HG02610 (cell line): ENCODE results near the gene OMG.
"Not testable (repeated sequence)": the region's sequence is repeated elsewhere in the genome, so short reads cannot be mapped to it uniquely, and the experiment has no call there.

Experiments used
- ATAC-seq: cut with Tn5 transposase; IDR thresholded peaks from one replicate; pipeline ENCODE4 v1.9.1; 2021; ENCODE audit warnings: mild to moderate bottlenecking, moderate library complexity; ENCODE audit not compliant: unreplicated experiment

Gene OMG

DNA sequence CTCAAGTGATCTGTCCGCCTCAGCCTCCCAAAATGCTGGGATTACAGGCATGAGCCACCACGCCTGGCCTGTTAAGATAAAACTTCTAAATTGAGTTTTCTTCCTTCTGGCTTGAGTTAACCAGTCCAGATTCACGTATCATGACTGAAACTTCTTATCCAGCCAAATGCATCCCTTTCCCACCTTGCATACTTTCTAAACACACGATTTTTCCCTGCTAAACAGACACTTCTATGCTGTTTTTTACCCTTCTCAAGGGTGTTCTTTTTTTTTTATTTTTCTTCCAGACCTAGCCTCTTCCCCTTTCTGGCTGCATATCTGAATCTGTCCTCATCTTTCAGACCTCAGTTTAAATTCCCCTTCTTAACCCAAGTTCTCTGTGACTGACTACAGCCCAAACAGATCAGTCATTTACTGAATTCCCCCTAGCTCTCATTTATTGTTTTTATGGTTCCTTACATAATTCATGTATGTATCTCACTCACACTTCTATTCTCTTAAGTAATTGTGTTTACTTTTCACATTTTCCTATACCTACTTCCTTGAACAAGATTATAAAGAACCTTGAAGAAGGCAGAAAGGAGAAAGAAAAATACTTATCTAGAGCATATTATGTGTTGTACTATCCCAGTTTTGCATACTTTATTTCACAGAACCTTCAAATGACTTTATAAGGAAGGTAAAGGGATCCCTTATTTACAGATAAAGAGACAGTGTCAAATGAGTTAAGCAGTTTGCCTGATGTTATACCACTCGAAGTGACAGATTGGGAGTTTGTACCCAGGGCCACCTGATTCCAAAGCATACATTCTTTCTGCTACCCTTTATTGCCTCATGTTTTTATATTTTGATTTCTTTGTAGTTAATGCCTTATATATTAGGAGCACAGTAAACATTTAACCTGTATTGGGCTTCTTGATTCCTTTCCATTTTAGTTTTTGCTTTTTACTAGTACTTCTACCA lies 11.6 kb upstream of the OMG start:
- peak; percentile 63 for ATAC-seq

DNA sequence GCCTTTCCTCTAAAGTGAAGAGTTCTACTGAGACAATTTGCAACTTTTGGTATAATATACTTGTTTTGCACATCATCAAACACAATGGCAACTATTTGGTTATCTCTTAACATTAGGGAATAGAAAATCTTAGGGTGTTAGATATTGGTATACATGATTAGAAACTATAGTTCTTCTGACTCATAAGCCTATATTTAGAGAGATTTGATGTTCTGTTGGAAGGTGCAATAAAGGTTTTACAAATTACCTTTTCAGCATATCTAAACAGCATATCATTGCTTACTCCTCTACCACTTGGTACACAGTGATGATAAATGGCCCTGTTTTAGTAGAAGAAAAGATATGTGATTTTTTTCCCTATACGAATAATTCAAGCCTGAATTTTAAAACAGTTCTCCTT lies 10.6 kb upstream of the OMG start:
- no peak for ATAC-seq

DNA sequence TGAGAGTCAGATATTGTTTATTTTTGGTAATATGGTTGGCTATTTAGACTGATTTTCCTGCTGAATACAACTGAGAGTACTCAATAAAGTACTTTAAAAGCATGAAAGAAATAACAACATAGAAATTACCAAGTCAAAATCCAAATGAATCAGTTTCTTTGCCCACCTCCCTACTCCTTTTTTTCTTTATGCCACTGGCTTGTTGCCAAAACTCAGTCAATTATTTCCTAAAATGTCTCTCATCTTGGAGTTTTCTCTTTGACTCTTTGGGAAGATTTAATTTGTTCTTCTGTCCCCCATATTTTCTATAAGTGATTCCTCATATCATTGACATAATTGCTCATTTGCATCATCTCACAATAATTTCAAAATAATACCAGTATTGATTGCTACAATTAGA lies 2.6 kb upstream of the OMG start:
- no peak for ATAC-seq

DNA sequence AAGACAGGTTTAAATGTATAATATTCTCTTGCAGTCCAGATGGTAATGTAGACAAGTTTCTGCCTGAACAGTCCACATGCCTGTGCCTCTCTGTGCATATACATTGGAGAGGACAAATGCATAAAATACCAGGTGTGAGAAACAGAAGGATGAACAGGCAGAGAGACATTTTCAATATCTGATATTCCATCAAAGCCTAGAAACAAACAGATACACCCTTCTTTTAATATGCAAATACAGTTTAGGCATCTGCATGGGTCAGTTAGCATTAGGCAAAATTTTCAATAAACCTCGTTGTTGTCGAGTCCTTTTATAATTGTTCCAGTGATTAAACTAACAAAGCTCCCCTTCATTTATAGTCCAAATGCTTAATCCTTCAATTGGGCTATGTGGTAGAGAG lies 897 bp downstream of the OMG start:
- ATAC-seq: no peak

DNA sequence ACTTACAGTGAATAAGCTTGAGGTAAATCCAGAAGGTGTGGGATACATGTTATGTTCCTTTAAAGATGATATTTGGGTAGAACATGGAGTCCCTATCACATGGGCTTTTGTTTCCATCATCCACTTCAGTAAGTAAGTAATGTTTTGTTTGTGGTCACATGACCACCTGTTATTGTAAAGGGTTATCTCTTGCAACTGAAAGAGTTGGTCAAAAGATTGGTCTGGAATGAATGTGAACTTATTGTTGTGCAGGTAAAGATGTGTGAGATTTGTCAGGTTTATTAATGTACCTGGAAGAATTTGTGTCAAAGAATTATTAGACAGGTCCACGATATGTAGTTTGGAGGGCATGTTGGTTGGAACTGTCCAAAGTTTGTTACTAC lies 1.6 kb downstream of the OMG start:
- ATAC-seq: no peak

DNA sequence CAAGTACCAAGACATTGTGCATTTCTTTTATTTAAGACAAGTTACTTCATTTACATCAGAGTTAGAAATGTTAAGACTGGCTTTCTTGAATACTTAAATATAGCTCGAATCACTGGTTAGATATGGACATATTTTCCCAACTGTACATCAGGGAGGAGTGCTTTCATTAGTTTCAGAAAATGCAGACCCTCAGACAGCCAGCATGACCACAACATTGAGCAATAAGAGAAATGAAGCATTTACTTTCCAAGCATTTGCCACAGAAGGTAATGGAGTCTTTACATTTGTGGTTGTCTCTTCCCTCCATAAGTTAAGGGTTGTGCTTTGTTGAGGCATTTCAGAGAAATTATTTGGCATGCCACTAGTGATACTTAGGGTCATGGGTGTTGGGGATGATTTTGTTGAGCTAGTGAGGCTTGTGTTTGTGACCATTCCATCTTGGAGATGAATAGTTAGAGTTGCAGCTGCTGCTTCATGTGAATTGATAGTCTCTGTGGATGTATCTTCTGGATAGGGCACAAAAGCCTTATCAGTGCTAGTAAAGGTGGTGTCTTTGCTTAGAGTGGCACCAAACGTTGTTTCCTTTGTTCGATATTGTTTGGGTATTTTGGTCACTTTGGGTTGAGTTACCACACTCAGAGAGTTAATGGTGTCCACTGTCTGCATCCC lies 2.1 kb downstream of the OMG start:
- ATAC-seq: no peak

DNA sequence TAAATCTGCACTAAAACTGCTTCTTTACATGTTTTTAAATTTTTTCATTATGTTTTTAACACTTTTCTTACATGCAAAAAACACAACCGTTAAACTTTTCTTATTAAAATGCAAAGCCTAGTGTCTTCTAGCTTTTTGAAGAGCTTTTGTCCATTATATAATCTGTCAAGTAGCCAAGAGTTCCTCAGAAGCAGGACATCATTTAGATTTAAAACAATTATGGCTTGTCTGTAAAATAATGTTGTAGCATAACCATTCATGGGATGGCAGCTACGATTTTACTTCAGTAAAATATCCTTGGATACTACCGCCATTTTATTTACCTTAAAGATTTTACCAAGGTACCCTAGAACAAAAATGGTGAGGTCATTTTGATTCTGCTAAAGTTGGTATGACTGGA lies 2.8 kb downstream of the OMG start:
- no peak for ATAC-seq

DNA sequence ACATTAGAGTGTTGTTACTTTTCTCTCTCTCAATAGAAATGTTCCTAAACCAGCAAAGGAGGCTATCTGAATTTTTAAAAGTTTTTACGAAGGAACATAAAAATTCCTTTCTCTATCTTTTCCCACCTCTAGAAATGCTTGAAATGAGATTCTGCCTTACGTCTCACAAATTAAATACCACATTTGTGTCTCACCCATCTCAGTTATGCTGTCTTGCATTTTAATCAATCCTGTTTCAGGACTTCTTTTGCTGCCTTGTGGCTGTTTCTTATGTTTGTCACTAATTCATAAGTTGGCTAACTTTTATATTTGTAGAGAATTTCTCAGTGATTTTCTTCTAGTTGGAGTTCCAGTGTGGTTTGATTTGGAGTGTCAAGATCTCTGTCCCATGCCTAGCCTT lies 3.5 kb downstream of the OMG start:
- no peak for ATAC-seq

DNA sequence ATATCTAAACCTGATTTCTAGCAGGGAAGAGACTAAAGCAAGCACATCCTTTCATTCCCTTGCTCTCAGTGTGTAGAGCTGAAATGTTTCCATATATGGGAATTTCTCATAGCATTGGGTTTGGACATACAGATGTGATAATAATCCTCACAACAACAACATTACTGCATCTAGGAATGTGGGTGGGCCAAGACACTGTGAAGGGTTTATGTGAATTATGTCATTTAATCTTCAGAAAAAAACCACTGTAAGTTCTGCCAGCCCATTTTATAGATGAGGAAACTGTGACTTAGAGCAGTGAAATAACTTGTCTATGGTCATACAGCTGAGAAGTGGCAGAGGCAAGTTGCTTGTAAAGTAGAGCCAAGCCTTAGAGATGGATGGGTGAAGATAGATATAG lies 5.2 kb downstream of the OMG start:
- ATAC-seq: no peak

DNA sequence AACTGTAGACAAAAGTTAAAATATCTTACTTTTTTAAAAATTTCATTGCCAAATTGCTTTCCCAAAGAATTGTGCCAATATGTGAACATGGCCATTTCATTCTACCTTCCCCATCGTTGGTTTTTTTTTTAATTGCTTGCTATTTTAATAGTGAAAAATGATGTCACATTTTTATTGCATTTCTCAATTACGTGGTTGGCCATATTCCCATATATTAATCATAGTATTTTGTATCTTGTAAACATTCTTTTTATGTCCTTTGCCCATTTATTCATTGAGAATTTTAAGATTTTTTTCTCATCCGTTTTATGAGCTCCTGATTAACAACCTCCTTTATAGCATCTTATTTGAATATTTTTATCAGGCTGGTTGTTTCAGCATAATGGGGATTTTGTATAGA lies 7.2 kb downstream of the OMG start:
- no peak for ATAC-seq

DNA sequence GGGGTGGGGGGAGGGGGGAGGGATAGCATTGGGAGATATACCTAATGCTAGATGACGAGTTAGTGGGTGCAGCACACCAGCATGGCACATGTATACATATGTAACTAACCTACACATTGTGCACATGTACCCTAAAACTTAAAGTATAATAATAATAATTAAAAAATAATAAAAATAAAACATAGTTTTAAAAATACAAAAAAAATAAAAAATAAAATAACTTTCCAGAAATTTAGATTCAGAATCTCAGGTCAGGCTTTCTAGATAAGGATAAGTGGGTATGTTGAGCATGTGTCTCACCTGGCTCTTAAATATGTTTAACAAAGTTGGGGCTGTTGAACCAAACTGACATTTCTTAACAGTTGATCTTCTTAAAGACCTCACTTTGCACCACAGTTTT lies 9.1 kb downstream of the OMG start:
- not testable (repeated sequence) for ATAC-seq

DNA sequence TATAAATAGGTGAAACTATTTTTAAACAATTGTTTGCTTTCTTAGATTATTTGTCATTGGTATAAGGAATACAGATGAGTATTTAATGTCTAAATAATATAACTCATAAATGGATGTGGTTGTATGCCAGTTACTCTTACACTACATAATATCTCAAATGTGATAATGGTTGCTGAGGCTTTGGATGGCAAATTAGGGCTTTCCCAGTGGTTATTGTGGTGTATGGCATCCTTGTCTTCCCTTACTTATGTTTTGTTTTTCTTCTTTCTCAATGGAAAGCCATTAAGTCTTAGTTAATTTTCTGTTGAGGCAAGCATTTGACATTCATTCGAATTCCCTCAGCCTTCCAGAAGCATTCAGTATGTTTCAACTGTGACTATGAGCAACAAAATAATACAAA lies 10.5 kb downstream of the OMG start:
- ATAC-seq: no peak

DNA sequence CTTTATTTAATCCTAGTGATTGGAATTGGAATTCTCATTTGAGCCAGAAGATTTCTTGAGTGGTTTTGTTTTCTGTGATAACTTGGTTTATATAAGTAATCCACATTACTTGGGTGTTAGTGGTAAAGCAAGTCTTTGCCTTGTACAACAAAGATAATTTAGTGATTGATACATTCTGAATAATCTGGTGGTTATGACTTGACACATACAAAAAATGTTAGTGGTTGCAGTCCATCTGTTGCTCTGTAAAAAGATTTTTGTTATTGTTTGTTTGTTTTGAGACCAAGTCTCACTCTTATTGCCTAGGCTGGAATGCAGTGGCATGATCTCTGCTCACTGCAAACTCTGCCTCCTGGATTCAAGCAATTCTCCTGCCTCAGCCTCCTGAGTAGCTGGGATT lies 13.2 kb downstream of the OMG start:
- no peak for ATAC-seq

DNA sequence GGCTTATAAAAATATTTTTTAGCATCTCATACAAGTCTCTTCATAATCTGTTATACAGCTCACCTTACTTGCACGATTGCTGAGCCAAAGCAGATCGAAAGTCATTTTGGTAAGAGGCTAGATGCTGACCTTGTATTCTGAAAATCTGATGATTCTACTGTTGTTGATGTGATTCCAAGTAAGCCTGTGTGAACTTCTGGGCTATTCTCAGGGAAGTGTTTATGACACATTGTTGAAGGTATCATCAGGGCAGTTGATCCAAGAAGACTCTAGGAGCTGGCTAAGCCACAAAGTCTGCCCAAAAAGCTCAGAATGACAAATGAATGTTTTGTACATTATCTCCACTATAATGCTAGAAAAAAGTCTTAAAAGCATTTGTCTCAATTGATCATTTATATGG lies 16.0 kb downstream of the OMG start:
- ATAC-seq: no peak

DNA sequence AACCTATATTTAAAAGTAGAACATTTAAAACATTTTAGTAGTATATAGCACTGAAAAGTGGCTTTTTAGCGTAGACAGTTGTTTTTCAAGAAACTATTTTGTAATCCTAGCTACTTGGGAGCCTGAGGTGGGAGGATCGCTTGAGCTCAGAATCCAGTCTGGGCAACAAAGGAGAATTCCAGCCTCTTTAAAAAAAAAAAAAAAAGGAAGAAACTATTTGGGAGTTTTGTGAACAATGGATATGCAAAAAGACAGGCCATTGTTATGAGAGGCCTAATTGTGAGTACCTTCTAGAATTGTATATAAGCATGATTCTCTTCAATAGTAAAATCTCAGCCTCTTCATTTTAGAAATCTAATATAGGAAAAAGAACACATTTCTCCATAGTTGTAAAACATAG lies 17.6 kb downstream of the OMG start:
- ATAC-seq: no peak

DNA sequence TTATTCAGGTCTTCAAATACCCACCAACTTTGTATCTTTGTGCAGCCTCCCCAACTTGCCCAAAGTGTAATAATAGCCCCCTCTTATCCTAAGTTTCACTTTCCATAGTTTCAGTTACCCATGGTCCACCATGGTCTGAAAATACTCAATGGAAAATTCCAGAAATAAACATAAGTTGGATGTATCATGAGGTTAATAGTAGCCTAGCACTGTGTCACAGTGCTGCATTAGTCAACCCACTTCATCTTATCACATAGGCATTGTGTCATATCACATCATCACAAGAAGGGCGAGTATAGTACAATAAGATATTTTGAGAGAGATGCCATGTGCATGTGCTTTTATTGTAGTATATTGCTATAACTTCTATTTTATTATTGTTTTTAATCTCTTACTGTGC lies 21.9 kb downstream of the OMG start:
- no peak for ATAC-seq

DNA sequence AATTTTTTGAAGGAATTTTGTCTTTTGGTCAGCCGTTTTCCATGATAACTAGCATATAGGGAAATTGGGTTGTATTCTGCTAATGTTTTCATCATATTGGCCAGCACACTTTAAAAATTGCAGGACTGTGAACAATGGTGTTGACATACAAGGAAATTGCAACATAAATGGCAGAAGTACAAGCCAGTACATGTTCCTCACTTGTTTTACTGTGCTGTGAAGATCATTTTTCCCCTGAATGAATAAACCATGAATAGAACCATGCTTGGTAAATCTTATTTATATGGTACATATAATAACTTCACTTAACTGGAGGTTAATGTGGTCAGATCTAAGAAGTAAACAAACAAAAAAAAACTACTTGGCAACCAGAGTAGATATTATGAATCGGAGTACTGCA lies 22.8 kb downstream of the OMG start:
- no peak for ATAC-seq

DNA sequence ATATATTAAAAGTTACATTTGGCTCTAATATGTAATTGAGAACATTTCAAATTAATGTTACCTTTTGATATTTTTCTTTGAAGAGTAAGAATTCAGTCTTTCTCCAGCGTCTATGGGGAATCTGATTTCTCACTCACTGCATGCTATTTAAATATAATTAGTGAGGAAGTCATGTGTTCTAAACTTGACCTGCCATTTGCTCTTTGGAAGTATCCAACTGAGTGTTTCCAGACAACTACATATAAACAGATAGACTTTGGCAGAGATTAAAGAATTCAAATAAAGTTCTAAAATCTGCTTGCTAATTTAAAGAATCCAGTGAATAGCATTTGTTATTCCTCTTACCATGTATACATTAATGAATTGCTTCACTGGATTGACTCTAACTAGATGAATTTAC lies 23.5 kb downstream of the OMG start:
- ATAC-seq: no peak

DNA sequence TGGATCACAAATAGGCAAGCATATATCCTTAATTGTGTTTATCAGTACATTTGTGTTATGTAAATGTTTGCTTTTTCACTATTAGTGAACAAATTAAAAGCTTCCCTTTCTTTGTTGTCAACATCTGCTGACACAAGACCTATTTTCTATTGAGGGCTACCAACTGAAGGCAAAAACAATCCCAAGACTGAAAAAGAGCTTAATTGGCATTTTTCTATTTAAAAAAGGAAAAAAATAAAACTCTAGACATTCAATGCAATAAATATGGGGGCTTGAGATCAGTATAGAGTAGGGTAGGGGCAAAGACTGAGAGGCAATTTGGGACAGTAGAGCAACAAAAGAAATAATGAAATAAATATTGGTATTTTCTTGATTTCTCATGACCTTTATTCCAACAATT lies 24.2 kb downstream of the OMG start:
- ATAC-seq: no peak

DNA sequence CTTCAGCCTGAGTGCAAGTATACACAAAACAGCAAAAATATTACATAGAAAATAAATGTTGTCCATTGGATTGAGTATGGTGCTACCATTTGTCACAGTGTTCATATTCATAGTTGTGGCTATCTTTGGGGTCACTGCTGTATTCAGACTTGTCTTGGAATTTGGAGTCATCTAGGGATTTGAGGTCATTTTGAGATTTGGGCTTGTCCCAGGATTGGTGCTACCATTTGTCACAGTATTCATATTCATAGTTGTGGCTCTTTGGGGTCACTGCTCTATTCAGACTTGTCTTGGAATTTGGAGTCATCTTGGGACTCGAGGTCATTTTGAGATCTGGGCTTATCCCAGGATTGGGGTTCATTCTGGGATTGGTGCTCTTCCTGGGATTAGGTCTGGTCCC lies 24.8 kb downstream of the OMG start:
- ATAC-seq: no peak

DNA sequence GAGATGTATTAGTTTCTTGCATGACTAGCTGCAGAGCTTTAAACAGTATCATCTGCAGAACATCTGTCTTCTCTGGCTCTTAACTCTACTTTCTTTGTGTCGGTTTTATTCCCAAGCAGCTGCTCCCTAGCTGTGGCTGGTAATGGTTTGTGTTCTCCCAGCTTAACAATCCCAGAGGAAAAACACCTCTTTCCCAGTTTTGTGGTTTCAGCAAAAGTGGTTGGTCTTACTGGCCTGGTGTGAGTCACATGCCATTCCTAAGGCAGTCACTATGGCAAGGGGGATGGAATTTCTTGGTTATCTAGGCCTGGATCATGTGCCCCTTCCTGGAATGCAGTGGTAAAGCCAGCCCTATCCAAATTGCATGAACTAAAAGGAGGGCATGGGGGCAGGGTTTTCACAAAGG lies 27.5 kb downstream of the OMG start:
- no peak for ATAC-seq

DNA sequence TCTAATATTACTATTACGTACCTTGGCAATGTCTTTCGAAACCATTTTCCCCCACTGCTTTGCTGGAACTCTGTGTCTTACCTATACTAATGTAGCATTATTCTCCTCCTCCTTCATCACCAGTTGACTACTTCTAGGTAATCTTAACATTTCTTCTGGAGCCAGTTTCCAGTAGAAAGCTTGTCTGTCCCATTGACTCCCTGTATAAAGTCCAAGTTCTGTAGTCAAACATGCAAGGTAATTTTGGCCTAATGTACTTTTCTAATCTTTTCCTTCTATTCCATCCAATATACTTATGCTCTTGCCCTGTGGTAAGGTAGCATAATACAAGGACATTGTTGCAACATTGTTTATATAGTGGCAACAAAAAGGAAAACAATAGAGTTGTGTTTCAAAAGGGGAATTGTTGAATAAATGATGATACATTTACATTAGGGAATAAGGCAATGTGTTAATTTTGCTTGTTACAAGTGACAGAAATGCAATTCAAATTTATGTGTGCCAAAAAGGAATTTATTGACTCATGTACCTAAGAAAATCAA lies 27.9 kb downstream of the OMG start:
- ATAC-seq: no peak
